ENCODE results near the gene VANGL1.

The VANGL1 gene

DNA sequence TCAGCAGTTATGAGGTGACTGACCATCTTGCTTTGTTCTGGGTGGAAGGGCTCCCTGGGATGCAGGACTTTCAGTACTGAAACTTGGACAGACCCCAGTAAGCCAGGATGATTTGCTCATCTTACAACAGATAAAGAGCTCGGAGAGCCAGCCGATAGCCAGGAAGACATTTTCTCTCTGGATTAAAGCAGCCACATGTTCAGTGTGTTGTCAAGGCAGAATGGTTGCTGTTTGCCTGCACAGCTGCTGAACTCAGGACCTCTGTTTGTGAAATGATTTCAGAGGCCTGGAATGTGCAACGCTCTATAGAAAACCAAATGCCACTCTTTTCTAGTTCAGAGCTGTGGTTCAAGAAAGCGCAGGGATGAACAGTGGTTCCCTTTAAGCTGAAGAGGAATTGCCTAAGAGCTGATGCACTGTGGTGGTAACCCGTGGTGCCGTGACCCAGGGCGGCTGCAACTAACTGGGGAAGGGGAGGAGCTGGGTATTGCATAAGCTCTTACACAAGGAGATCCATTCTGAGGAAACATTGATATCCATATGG, 86.0 kb downstream of the VANGL1 start:
- H3K9me3 Mint-ChIP-seq = no peaks in the 10 kb centered on the region
- H3K36me3 Mint-ChIP-seq (ENCODE audit: low read depth) = no peaks in the 10 kb centered on the region
- H3K4me1 Mint-ChIP-seq = peaks cover 44% of the 10 kb centered on the region
- TF ChIP-seq, protein P1, sequence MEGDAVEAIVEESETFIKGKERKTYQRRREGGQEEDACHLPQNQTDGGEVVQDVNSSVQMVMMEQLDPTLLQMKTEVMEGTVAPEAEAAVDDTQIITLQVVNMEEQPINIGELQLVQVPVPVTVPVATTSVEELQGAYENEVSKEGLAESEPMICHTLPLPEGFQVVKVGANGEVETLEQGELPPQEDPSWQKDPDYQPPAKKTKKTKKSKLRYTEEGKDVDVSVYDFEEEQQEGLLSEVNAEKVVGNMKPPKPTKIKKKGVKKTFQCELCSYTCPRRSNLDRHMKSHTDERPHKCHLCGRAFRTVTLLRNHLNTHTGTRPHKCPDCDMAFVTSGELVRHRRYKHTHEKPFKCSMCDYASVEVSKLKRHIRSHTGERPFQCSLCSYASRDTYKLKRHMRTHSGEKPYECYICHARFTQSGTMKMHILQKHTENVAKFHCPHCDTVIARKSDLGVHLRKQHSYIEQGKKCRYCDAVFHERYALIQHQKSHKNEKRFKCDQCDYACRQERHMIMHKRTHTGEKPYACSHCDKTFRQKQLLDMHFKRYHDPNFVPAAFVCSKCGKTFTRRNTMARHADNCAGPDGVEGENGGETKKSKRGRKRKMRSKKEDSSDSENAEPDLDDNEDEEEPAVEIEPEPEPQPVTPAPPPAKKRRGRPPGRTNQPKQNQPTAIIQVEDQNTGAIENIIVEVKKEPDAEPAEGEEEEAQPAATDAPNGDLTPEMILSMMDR (IDR thresholded peaks at IDR 0.05) = no peak
- no peak for DNase-seq
- no peak overlapping the region for H3K27ac Mint-ChIP-seq
- H3K27me3 Mint-ChIP-seq (ENCODE audit: low read depth, poor library complexity) = peaks cover 3% of the 10 kb centered on the region
- H3K4me3 Mint-ChIP-seq = no peak overlapping the region

DNA sequence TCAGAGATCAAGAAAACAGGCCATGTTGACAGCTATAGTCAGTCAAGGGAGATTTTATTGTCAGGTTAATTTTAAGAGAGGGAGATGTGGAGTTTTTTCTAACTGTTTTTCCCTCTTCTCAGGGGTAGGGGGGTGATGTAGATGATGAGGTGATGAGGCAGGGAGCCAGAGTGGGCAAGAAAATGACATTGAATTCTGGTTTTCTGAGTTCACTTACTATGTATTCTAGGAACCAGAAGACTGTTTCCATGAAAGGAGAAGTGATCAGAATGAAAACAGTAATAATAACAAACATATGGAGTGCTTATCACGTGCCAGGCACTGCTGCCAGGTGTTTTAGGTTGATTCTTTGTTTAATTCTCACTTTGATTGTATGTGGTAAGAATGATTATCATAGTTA, 86.6 kb downstream of the VANGL1 start:
- H3K4me3 Mint-ChIP-seq = no peak overlapping the region
- DNase-seq = no peak
- H3K9me3 Mint-ChIP-seq = no peaks in the 10 kb centered on the region

DNA sequence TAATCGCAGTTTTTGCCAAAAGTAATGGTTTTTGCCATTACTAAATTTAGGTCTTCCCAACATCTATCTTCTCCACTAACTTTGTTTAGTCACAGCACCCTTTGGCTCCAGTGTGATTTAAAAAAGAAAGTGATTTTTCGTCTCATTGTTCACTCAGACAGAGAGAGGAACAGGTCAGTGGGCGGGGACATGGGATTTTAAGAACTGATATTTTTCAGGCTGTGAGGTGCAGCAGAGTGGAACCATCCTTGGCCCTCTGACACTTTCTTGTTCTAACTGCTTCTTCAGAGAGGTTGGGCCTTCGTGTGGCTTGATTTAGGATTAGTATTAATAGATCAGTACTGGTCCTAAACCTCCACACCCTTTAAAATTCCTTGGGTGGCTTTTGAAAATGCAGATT, 88.0 kb downstream of the VANGL1 start:
- H3K4me1 Mint-ChIP-seq = peaks cover 40% of the 10 kb centered on the region
- TF ChIP-seq, protein P1 (IDR thresholded peaks at IDR 0.05) = no peak
- H3K9me3 Mint-ChIP-seq = no peaks in the 10 kb centered on the region
- no peak overlapping the region for H3K27ac Mint-ChIP-seq
- no peaks in the 10 kb centered on the region for H3K36me3 Mint-ChIP-seq (ENCODE audit: low read depth)
- H3K4me3 Mint-ChIP-seq = no peak overlapping the region
- no peak for DNase-seq
- H3K27me3 Mint-ChIP-seq (ENCODE audit: low read depth, poor library complexity) = peaks cover 3% of the 10 kb centered on the region

More for the DNA sequence above, 86.6 kb downstream of the VANGL1 start:
- TF ChIP-seq, protein P1 (IDR thresholded peaks at IDR 0.05) = no peak
- Mint-ChIP-seq H3K36me3 (ENCODE audit: low read depth) (no peaks in the 10 kb centered on the region), H3K4me1 (peaks cover 44% of the 10 kb centered on the region), H3K27ac (no peak overlapping the region), H3K27me3 (ENCODE audit: low read depth, poor library complexity) (peaks cover 3% of the 10 kb centered on the region)

- H3K9me3 Mint-ChIP-seq = no peaks in the 10 kb centered on the region
- H3K4me1 Mint-ChIP-seq = peaks cover 20% of the 10 kb centered on the region
- TF ChIP-seq, protein P1 (IDR thresholded peaks at IDR 0.05) = no peak
- no peaks in the 10 kb centered on the region for H3K36me3 Mint-ChIP-seq (ENCODE audit: low read depth)
- H3K27me3 Mint-ChIP-seq (ENCODE audit: low read depth, poor library complexity) = peaks cover 10% of the 10 kb centered on the region
- DNase-seq = no peak
- no peak overlapping the region for H3K4me3 Mint-ChIP-seq
- H3K27ac Mint-ChIP-seq = no peak overlapping the region
Observed at GRCh38 chr1:115732316-115732715, 90.5 kb downstream of the VANGL1 start.

- H3K9me3 Mint-ChIP-seq = no peaks in the 10 kb centered on the region
Observed at GRCh38 chr1:115740811-115741210, 99.0 kb downstream of the VANGL1 start.

More at GRCh38 chr1:115740811-115741210, 99.0 kb downstream of the VANGL1 start:
- DNase-seq = no peak
- no peak overlapping the region for H3K4me3 Mint-ChIP-seq
- no peaks in the 10 kb centered on the region for H3K4me1 Mint-ChIP-seq
- no peaks in the 10 kb centered on the region for H3K36me3 Mint-ChIP-seq (ENCODE audit: low read depth)
- H3K27ac Mint-ChIP-seq = no peak overlapping the region
- peaks cover 10% of the 10 kb centered on the region for H3K27me3 Mint-ChIP-seq (ENCODE audit: low read depth, poor library complexity)
- TF ChIP-seq, protein P1 (IDR thresholded peaks at IDR 0.05) = no peak

Measured in nephron progenitor cell (in vitro differentiated cells).